SK-N-SH (cell line): ENCODE data around the gene RHOG. TPM values are rescaled to one million over a fixed set of nuclear protein-coding genes. Genes with fewer than 3 reads are reported as not detected.

ENCODE experiments used
- CTCF ChIA-PET: fragments of 300-600, 350-600 bp; formaldehyde crosslinking; extraction: SDS; loops from one replicate; lab custom pipeline; 2021; lab: Yijun Ruan, JAX
- POLR2A ChIA-PET: fragments of 350-600 bp; sonication (Branson Sonifier 250); formaldehyde crosslinking; extraction: SDS; loops from one replicate; lab custom pipeline; 2020; ENCODE audit warnings: antibody characterized with exemption, inconsistent platforms; lab: Yijun Ruan, JAX
- DNase-seq: peaks from one replicate; pipeline ENCODE4 v3.0.0; 2012
- H2AFZ ChIP-seq: fragments of 200-600 bp; sonication (generic); 2 replicates; pipeline ENCODE4 v1.8.1; 2016; ENCODE audit warnings: antibody characterized with exemption, mild to moderate bottlenecking, low read depth
- H3F3A ChIP-seq: fragments of 200-600 bp; sonication (generic); replicated peaks from 2 replicates; pipeline ENCODE3; 2016; ENCODE audit warnings: antibody characterized with exemption, mild to moderate bottlenecking; ENCODE audit not compliant: insufficient read depth
- H3K27ac ChIP-seq, 2 experiments: fragments of 200-500 bp in 1 of 2; fragments of 200-600 bp in 1 of 2; sonication (Bioruptor generic) in 1 of 2; sonication (generic), shearing (Covaris generic) in 1 of 2; 2 replicates each; pipeline versions ENCODE4 v1.5.1 to v1.6.1; 2014 to 2016; ENCODE audit warnings: low read depth in 2 of 2, inconsistent platforms in 1 of 2, low read length in 1 of 2, mild to moderate bottlenecking in 1 of 2, mixed read lengths in 1 of 2
- H3K27me3 ChIP-seq: fragments of 200-600 bp; sonication (generic), shearing (Covaris generic); 2 replicates; pipeline ENCODE4 v1.6.1; 2016; ENCODE audit warnings: mixed run types; ENCODE audit not compliant: insufficient read depth
- H3K36me3 ChIP-seq, 2 experiments: fragments of 200-500 bp in 1 of 2; fragments of 200-600 bp in 1 of 2; sonication (Bioruptor generic) in 1 of 2; sonication (generic) in 1 of 2; replicated peaks in 1 of 2; 2 replicates each; pipeline versions ENCODE3 to v1.5.1; 2014 to 2016; ENCODE audit warnings: low read length in 1 of 2, mild to moderate bottlenecking in 1 of 2; ENCODE audit not compliant: insufficient read depth in 2 of 2, control insufficient read depth in 1 of 2
- H3K4me1 ChIP-seq, 2 experiments: fragments of 200-500 bp in 1 of 2; fragments of 200-600 bp in 1 of 2; sonication (Bioruptor generic) in 1 of 2; sonication (generic), shearing (Covaris generic) in 1 of 2; 2 replicates each; pipeline versions ENCODE4 v1.5.1 to v1.6.1; 2014 to 2016; ENCODE audit warnings: low read depth in 1 of 2, low read length in 1 of 2, mixed run types in 1 of 2; ENCODE audit not compliant: insufficient read depth in 2 of 2, control insufficient read depth in 1 of 2
- H3K4me2 ChIP-seq: fragments of 200-600 bp; sonication (generic), shearing (Covaris generic); 2 replicates; pipeline ENCODE4 v1.6.1; 2017; ENCODE audit warnings: mixed run types
- H3K4me3 ChIP-seq, 2 experiments: fragments of 200-500 bp in 1 of 2; fragments of 200-600 bp in 1 of 2; sonication (Bioruptor generic) in 1 of 2; sonication (generic), shearing (Covaris generic) in 1 of 2; 2 replicates each; pipeline versions ENCODE4 v1.5.1 to v1.8.1; 2014 to 2016; ENCODE audit warnings: low read depth in 2 of 2, inconsistent platforms in 1 of 2, low read length in 1 of 2, mild to moderate bottlenecking in 1 of 2, mixed read lengths in 1 of 2, moderate library complexity in 1 of 2
- H3K79me2 ChIP-seq: fragments of 200-600 bp; sonication (generic); 2 replicates; pipeline ENCODE4 v1.8.1; 2017; ENCODE audit warnings: mild to moderate bottlenecking; ENCODE audit not compliant: insufficient read depth
- H3K9ac ChIP-seq: fragments of 200-600 bp; sonication (generic); 2 replicates; pipeline ENCODE4 v1.6.1; 2017; ENCODE audit warnings: mixed run types
- H3K9me2 ChIP-seq: fragments of 200-600 bp; sonication (generic); 2 replicates; pipeline ENCODE4 v1.6.1; 2017; ENCODE audit warnings: mixed run types
- H3K9me3 ChIP-seq: fragments of 200-600 bp; sonication (generic); 2 replicates; pipeline ENCODE4 v1.6.1; 2017; ENCODE audit warnings: mixed run types, mild to moderate bottlenecking, moderate library complexity
- H4K20me1 ChIP-seq: fragments of 200-600 bp; sonication (generic); 2 replicates; pipeline ENCODE4 v1.6.1; 2017; ENCODE audit warnings: mild to moderate bottlenecking, mixed run types; ENCODE audit not compliant: insufficient read depth
- EP300 ChIP-seq, 2 experiments: IDR thresholded peaks; 2 replicates each; pipeline versions ENCODE4 v1.4.0 to v1.6.1; 2012; ENCODE audit warnings: borderline replicate concordance in 1 of 2, low read depth in 1 of 2, low read length in 1 of 2
- EZH2phosphoT487 ChIP-seq: fragments of 200-600 bp; sonication (generic); IDR thresholded peaks from 2 replicates; pipeline ENCODE4 v1.6.1; 2017; ENCODE audit warnings: low read depth, mixed run types, mild to moderate bottlenecking, antibody characterized with exemption, moderate library complexity, borderline replicate concordance
- FOSL2 ChIP-seq: IDR thresholded peaks from 2 replicates; pipeline ENCODE4 v1.4.0; 2012; ENCODE audit warnings: low read depth, mild to moderate bottlenecking, moderate library complexity, borderline replicate concordance
- FOXJ3 ChIP-seq: sonication (generic); formaldehyde crosslinking; IDR thresholded peaks from 2 replicates; pipeline ENCODE4 v1.5.1; 2020; ENCODE audit warnings: mild to moderate bottlenecking, missing genetic modification reagents
- FOXM1 ChIP-seq: IDR thresholded peaks from 2 replicates; pipeline ENCODE4 v1.4.0; 2012; ENCODE audit warnings: low read depth, mild to moderate bottlenecking
- GABPA ChIP-seq: IDR thresholded peaks from 2 replicates; pipeline ENCODE4 v1.4.0; 2012; ENCODE audit warnings: low read depth, mild to moderate bottlenecking
- GATA2 ChIP-seq: sonication (generic); formaldehyde crosslinking; IDR thresholded peaks from 2 replicates; pipeline ENCODE4 v1.5.0; 2020; ENCODE audit warnings: mild to moderate bottlenecking, missing genetic modification reagents
- MEF2A ChIP-seq: IDR thresholded peaks from 2 replicates; pipeline ENCODE4 v1.4.0; 2012; ENCODE audit warnings: low read depth, borderline replicate concordance
- NFIC ChIP-seq: IDR thresholded peaks from 2 replicates; pipeline ENCODE4 v1.4.0; 2012; ENCODE audit warnings: borderline replicate concordance
- NRF1 ChIP-seq: IDR thresholded peaks from 2 replicates; pipeline ENCODE4 v1.6.1; 2012; ENCODE audit warnings: low read depth, mild to moderate bottlenecking, low read length
- RAD21 ChIP-seq: IDR thresholded peaks from 2 replicates; pipeline ENCODE4 v1.6.1; 2012; ENCODE audit warnings: mild to moderate bottlenecking, low read length
- RCOR1 ChIP-seq: fragments of 150-350 bp; IDR thresholded peaks from 2 replicates; pipeline ENCODE4 v1.6.1; 2017; ENCODE audit warnings: antibody characterized with exemption, low read length
- RFX5 ChIP-seq: IDR thresholded peaks from 2 replicates; pipeline ENCODE4 v1.6.1; 2012; ENCODE audit warnings: mild to moderate bottlenecking, improper control_type of control experiment, low read length
- SMC3 ChIP-seq: IDR thresholded peaks from 2 replicates; pipeline ENCODE4 v1.6.1; 2012; ENCODE audit warnings: low read depth, low read length, improper control_type of control experiment
- TEAD4 ChIP-seq: IDR thresholded peaks from 2 replicates; pipeline ENCODE4 v1.4.0; 2012; ENCODE audit warnings: mild to moderate bottlenecking, borderline replicate concordance; ENCODE audit not compliant: insufficient read depth
- YY1 ChIP-seq: IDR thresholded peaks from 2 replicates; pipeline ENCODE4 v1.4.0; 2012; ENCODE audit warnings: low read depth, mild to moderate bottlenecking
- ZBTB33 ChIP-seq: IDR thresholded peaks from 2 replicates; pipeline ENCODE4 v1.4.0; 2012; ENCODE audit warnings: low read depth, borderline replicate concordance
- WGBS: methylation state at CpG from one replicate; pipeline ENCODE4 v1.1.6; 2017; ENCODE audit warnings: low lambda C conversion rate; 5-methylcytosine and 5-hydroxymethylcytosine counted together
- polyA plus RNA-seq, 3 experiments: library from polyadenylated mRNA; depleted of rRNA; stranded (reverse); fragments of >200 nt; gene quantifications; 2 replicates each; pipeline ENCODE4 v1.2.3, GENCODE V29; 2012
- TF ChIP-seq, protein P1 (sequence below): fragments of 150-350 bp; IDR thresholded peaks from 2 replicates; pipeline ENCODE4 v1.6.1; 2017; ENCODE audit warnings: antibody characterized with exemption, low read length, low read depth, borderline replicate concordance

Gene RHOG
- polyA plus RNA-seq, 1 of the 3 experiments (the other 2 are of a cell fraction), result 73.7 TPM

- H3K79me2 ChIP-seq, result peaks cover 89% of the 10 kb centered on the region
- no peaks in the 10 kb centered on the region for H3K9me3 ChIP-seq
- H3F3A ChIP-seq, result peaks cover 4% of the 10 kb centered on the region
- H3K4me3 ChIP-seq, result no peak overlapping the region
- POLR2A ChIA-PET, result interaction anchor here (0.8 kb wide), 1 partner anchor 39 kb away, joined by 3 read pairs; the partner anchor contains the start of gene NUP98
- DNase-seq, result no peak
- H3K9ac ChIP-seq, result no peak overlapping the region
- 96% methylated on average over 4 of the region's 5 CpGs for WGBS
- H3K4me1 ChIP-seq, result peaks cover 5 to 20% of the 10 kb centered on the region in 2 experiments; a peak in 2 of 4 replicates
- no peaks in the 10 kb centered on the region for H3K27me3 ChIP-seq
- H3K36me3 ChIP-seq, result peaks cover 3 to 4% of the 10 kb centered on the region in 2 experiments
- peaks cover 75% of the 10 kb centered on the region for H4K20me1 ChIP-seq
- no peak overlapping the region for H3K4me2 ChIP-seq
- no peak overlapping the region for H3K27ac ChIP-seq
- H2AFZ ChIP-seq, result no peak overlapping the region
- CTCF ChIA-PET, result interaction anchor here (2.8 to 12.1 kb wide), 2 partner anchors 15 to 29 kb away, joined by 10 to 134 read pairs; partner anchors contain the start of gene STIM1
- TF ChIP-seq FOXJ3 (CRISPR knock-in tag) (no peak), ZBTB33 (no peak)
- no peaks in the 10 kb centered on the region for H3K9me2 ChIP-seq
Observed at GRCh38 chr11:3836903-3837302, 3.9 kb downstream of the RHOG start.

DNA sequence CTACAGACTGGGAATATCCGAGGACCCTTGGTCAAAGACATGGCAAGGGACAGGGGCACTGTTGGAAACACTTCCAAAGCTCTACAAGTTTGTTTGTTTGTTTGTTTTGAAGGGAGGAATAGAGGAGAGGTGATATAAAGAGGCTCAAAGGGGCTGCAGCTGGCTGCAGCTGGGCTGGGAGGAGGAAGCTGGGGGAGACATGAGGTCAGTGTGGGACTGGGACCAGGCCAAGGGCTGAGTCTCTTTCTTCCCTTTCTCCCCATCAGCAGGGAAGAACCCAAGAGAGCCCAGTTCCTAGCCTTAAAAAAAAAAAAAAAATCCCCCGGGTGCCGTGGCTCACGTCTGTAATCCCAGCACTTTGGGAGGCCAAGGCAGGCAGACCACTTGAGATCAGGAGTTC is 5.0 kb downstream of the RHOG start:
- no peak overlapping the region for H2AFZ ChIP-seq
- CTCF ChIA-PET, result interaction anchor here (1.5 to 12.1 kb wide), 3 partner anchors 16 to 238 kb away, joined by 8 to 134 read pairs (median 10); partner anchors contain the start of gene STIM1
- H3K9me2 ChIP-seq, result no peaks in the 10 kb centered on the region
- H4K20me1 ChIP-seq, result peaks cover 87% of the 10 kb centered on the region
- no peaks in the 10 kb centered on the region for H3K27me3 ChIP-seq
- no peak for TF ChIP-seq RCOR1
- no peak for TF ChIP-seq TEAD4
- no peak for TF ChIP-seq FOXM1
- no peak for TF ChIP-seq RFX5
- no peak for TF ChIP-seq EP300 (IDR thresholded peaks at IDR 0.05; ENCODE audit: borderline replicate concordance in 1 of 2, low read depth in 1 of 2, low read length in 1 of 2)
- no peak for TF ChIP-seq NFIC
- no peak for TF ChIP-seq MEF2A
- no peak for TF ChIP-seq GATA2
- no peak for TF ChIP-seq FOXJ3 (CRISPR knock-in tag)
- TF ChIP-seq, protein P1, sequence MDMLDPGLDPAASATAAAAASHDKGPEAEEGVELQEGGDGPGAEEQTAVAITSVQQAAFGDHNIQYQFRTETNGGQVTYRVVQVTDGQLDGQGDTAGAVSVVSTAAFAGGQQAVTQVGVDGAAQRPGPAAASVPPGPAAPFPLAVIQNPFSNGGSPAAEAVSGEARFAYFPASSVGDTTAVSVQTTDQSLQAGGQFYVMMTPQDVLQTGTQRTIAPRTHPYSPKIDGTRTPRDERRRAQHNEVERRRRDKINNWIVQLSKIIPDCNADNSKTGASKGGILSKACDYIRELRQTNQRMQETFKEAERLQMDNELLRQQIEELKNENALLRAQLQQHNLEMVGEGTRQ, result no peak
- no peak for TF ChIP-seq SMC3
- TF ChIP-seq GABPA, result no peak
- no peak for TF ChIP-seq YY1
- TF ChIP-seq EZH2phosphoT487, result no peak
- TF ChIP-seq NRF1, result no peak
- TF ChIP-seq RAD21, result no peak
- no peak for TF ChIP-seq FOSL2
- TF ChIP-seq, all 33 proteins: peak for 0
- POLR2A ChIA-PET, result no interaction called here
- Histone ChIP-seq H3K4me2 (no peak overlapping the region), H3F3A (no peaks in the 10 kb centered on the region), H3K9ac (no peak overlapping the region), H3K36me3 (peaks cover 3 to 4% of the 10 kb centered on the region in 2 experiments), H3K9me3 (no peaks in the 10 kb centered on the region), H3K27ac (no peak overlapping the region), H3K4me1 (peaks cover 5 to 20% of the 10 kb centered on the region in 2 experiments; a peak in 2 of 4 replicates), H3K79me2 (peaks cover 98% of the 10 kb centered on the region), H3K4me3 (no peak overlapping the region)
- WGBS, result 97% methylated on average over 4 of the region's 4 CpGs
- no peak for DNase-seq
